HG03354 (cell line): ENCODE data around the gene RIMS3.

Experiments used
- ATAC-seq: cut with Tn5 transposase; IDR thresholded peaks from one replicate; pipeline ENCODE4 v1.9.1; 2021; ENCODE audit warnings: mild to moderate bottlenecking; ENCODE audit not compliant: unreplicated experiment, poor library complexity, severe bottlenecking

Gene RIMS3

DNA sequence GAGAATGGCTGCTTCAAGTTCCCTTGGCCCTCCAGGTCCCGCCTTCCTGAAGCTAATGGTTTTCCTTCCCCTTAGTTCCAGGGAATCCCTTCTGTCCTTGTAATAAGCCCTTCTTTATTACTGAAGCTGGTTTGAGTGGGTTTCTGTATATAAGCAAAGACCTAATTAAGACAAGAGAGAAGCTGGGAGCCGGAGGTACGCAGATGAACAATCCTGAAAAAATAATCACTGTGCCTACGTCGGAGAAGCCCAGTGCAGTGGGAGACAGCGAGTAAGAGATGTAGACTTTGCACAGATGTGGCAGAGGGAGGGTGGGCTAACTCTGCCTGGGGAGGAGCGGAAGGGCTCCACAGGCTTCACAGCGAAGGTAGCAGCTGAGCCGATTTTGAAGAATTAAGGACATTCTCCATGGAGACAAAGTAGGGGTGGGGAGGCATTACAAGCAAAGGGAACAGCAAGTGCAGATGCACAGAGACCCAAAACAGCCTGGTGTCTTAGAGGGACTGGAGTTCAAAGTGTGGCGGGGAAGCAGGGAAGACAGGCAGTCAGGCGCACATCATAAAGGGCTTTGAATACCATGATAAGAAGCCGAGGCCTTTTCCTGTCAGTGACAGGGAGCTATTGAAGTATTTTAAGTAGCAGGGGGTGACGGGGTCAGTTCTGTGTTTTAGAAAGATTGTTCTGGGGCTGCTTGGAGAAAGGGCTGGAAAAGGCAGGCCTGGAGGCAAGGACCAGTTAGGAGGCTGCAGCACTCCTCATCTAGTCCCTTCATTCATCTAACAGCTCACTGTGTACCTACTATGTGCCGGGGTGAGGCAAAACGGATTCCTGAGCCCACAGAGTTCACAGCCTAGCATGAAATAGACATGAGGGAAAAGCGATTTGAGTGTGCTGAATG lies 6.5 kb downstream of the RIMS3 start:
- ATAC-seq, result no peak

DNA sequence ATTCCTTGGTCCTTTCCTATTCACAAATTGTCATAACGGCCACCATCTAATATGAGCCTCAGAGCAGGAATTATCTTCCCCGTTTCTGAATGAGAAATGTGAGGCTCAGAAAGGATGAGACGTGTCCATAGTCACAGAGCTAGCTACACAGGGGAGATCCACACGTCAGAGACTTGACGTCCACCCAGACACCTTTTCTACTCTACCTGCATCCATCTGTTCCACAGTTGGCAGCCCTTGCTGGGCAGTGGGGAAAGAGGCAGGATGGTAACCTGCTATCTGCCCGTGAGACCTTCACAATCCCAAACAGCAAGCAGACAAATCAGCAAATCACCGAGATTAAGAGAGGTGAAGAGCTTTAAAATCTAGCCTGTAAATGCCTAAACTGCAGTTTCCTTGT lies 8.4 kb downstream of the RIMS3 start:
- ATAC-seq, result no peak

DNA sequence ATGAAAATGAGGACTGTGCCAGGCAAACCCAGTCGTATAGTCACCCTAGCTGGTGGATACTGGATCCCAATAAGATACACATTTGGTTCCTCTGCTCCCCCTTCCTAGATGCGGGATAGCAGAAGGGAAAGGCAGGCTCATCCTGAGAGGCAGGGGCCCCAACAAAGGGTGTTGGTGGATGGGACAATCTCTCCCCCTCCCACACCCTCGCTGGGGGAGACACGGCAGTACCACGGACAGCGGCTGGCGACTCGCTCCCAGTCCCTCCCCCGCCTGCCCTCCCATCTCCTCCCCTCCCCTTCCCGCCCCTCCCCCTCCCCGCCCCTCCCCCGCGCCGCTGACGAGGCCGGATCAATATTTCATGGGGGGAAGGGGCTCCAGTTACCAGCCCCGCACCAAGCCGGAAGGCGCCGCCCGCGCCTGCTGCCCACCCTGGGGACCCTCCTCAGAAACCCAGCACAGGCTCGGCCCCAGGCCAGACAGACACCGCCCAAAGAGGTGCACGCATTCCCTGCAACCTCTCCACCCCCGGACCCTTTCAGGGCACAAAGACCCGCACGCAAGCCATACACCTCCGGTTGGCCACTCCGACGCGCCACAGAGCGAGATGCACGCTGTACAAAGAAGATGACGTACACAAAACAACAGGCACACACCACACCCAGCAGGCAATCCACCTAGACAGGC lies 11.5 kb downstream of the RIMS3 start:
- ATAC-seq, result no peak

DNA sequence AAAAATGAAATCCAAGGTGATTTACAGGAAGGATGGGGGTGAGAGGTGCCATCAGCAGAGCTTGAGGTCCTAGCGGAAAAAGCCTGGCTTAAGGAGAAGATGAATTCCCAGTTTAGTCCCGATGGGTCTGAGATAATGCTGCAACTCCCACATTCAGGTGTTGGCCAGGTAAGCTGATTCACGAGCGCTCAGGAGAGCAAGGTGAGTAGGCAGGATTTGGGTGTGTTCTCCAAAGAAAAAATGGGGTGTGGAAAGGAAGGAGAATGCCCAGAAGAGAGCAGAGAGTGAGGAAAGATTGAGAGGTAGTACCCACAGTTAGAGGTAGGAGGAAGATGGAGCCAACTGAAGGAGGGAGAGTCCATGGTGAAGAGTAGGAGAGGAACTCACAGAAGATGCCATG lies 12.5 kb downstream of the RIMS3 start:
- no peak for ATAC-seq

DNA sequence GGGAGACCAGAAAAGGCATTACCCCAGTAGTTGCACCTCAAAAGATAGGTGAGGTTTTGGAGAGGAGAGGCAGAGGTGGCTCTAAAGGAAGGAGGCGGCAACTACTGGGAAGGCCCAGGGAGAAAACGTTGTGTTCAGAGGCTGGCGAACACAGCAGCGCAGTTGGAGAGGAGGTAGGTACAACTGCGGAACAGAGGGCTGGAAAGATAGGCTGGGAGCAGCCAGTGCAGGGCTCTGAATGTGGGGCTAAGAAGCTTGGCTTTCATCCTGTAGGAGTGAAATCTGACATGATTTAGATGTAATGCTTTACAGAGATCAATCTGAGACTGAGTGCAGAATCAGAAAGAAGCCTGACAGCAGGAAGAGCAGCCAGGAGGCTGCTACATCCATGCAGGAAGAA lies 13.0 kb downstream of the RIMS3 start:
- ATAC-seq, result no peak

DNA sequence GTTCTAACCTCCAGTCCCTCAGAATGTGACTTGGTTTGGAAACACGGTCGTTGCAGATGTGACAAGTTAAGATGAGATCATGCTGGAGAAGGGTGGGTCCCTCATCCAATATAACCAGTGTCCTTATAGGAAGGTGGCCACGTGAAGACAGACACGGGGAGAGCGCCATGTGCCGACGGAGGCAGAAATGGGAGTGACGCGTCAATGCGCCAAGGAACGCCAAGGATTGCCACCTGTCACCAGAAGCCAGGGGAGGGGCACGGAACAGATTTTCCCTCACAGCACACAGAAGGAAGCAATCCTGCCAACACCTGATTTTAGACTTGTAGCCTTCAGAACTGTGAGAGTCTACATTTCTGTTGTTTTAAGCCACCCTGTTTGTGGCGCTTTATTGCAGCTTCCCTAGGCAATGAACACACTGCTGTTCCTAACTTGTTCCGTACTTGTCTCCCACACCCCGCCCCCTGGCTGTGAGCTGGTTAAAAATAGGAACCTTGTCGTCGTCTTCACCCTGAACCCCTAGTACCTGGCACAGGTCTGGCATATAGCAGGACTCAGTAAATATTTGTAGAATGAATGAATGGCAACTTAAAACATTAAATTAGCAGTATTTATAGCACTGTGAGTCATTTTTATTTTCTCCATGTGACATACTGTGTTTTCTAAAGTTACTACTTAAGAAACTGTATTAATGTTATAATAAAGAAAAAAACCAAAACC lies 14.2 kb downstream of the RIMS3 start:
- no peak for ATAC-seq

DNA sequence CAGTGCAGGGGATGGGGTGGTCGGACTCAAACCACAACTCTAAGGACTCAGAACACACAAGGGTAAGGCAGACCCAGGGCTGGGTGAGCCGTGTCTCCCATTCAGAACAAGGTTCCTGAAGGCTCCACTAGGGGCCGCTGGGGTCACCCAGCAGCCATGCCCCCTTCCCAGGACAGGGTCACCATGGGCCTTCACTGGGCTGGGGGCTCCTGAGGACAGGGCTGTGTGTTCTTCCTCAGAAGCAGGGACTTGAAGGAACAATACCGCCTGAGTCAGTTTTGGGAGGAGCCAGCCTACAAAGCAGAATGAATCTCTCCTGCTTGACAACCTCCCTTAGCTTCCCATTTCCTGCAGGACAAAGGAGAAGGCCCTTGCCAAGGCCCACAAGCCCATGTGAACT lies 15.4 kb downstream of the RIMS3 start:
- no peak for ATAC-seq

DNA sequence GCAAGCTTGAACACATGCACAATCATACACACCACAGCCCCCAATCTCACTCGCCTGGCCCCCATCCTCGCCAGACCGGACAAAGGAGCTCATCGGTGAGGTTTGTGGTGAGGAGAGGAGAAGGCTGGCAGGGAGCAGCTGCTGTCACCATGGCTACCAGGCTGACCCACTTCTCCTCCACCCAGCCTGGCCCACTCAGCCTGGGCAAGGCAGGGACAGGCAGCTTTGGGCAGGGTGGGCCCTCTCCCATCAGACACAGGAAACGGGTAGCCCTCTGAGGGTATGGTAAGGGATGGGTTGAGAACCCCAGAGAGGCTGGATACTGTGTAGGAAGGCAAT lies 15.9 kb downstream of the RIMS3 start:
- ATAC-seq, result no peak

DNA sequence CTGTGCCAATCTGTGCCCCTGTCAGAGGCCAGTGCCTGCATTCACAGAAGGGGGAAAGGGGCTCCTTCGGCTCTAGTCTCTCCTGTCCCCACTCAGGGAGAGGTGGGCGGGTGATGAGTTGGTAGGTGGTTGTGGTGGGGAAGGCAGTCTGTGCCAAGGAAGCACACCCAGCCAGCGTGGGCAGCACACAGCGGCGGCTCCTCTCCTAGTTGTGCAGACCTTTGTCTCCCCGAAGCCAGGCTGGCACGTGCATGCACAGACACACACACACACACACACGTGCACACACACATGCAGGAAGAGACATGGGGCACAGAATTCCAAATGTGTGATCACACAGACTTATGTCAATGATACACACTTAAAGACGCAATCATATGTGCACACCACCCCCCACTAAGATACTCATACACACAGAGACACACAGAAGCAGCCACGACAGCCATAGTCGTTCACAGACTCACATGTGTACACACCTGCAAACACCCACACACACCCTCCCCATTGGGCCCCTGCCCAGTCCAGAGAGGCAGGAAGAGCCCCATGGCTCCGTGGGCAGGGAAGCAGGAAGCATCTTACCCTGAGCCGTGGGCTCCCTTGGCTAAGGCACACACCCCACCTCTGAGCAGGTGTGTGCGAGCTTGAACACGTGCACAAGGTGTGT lies 16.4 kb downstream of the RIMS3 start:
- no peak for ATAC-seq

DNA sequence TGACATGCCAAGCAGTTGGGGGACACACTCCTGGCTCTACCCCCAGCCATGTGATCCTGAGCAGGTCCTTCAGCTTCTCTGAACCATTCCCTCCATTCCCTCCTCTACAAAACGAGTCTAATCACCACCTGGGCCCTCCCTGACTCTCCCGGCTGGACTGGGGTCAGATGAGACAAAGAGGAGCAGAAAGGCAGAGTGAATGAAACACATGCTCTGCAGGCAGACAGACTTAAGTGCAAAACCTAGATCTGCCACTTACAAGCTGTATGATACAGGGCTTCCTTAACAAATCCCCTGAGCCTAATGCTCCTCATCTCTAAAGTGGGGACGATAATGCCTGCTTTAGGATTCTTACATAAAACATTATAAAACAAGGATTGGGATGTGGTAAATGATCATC lies 17.3 kb downstream of the RIMS3 start:
- no peak for ATAC-seq

DNA sequence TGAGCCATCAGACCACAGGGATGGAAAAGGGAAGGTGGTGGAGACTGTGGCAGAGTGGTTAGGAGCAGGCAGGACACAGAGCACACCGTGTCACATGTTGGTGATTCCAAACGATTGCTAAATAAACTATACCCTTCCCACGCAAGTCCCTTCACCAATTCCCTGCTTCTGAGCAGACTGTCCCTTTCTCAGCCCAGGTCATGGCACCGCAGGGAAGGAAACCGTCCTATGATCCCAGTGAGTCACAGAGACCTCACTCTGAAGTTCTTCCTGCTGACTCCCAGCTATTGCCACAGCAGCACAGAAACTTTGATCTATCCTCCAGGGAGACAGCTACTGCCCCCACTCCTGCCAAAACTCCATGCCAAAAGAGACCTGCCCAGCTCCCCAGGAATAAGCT lies 19.2 kb downstream of the RIMS3 start:
- no peak for ATAC-seq

DNA sequence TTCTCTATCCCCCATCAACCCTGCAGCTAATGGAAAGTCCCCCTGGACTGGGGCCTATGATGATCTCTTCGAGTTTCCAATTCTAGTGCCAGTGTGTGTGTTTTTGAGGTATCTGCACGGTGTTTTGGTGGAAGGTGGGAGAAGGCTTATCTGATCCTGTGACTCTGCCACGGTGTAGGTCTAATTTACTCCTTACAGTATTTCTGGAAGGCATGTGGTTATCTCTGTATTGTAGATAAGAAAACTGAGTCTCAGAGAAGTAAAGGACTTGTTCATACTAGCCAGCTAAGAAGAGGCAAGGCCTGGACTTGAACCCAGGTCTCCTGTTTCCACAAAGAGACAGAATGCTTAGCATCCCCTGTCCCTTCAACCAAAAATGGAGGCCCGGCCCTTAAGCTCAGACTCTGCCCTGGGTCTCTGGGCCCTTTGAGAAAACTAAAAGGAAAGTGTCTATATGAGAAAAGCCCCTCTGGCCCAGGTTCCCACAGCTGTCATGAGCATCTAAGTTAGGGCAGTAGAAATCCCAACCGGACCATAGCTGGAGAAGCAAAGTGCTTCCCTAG lies 20.3 kb downstream of the RIMS3 start:
- ATAC-seq, result no peak

DNA sequence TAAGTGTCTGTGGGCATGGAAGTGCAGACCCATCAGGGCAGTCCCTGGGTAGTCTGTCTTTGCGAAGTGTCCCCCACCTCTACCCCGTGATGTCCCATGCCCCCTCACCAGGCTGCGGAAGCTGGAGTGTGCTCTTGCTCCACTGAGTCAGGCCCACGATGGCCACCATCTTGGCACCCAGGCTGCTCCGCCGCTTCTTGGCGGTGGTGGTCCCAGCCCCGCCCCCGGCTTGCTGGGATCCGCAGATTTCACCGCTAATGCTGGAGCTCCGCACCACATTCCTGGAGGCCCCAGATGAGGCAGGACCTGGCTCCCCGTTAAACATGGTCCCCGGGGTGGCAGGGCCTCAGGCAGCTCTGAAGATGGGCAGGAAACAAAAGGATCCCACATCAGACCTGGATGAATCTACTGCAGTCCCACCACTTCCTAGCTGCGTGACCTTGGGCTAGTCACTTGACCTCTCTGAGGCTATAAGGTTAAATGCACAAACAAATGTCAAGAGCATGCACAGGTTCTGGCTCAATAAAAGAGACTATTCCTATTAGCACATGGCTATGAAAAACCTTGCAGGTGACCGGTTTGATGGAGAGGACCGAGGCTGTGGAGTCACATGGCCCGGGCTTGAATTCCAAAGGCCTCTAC lies 23.8 kb downstream of the RIMS3 start:
- ATAC-seq, result no peak

DNA sequence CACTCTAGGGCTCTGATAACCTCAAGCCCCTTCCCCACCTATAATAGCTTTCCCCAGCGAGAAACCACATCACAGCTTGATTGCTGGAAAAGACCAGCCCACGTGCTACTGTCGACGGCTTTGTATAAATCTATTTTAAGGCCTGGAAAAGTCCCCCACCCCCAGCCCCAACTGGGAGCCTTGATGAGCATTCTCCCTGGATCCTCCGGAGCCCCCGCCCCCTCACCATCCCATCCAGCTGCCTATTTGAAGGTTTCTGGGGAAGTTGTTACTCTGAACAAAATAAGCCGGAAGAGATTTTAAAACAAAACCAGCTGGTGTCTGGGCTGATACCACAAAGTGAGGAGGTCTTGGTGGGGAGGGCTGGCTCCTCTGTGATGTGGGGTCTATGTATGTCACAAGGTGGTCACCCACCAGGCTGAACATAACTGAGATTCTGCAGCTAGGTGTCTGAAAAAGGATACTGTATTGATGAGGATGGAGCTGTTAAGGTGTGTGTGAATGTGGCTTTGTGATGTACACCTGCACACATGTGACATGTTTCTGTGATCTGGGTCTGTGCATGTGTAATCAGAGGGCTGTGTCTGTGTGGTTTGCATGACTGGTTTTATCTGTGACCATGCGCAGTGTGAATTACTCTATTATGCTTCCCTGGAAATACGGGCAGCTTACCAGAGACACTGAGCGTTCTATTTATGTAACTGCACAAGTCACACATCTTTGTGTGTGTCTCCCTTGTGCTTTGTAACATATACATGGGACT lies 25.0 kb downstream of the RIMS3 start:
- no peak for ATAC-seq

DNA sequence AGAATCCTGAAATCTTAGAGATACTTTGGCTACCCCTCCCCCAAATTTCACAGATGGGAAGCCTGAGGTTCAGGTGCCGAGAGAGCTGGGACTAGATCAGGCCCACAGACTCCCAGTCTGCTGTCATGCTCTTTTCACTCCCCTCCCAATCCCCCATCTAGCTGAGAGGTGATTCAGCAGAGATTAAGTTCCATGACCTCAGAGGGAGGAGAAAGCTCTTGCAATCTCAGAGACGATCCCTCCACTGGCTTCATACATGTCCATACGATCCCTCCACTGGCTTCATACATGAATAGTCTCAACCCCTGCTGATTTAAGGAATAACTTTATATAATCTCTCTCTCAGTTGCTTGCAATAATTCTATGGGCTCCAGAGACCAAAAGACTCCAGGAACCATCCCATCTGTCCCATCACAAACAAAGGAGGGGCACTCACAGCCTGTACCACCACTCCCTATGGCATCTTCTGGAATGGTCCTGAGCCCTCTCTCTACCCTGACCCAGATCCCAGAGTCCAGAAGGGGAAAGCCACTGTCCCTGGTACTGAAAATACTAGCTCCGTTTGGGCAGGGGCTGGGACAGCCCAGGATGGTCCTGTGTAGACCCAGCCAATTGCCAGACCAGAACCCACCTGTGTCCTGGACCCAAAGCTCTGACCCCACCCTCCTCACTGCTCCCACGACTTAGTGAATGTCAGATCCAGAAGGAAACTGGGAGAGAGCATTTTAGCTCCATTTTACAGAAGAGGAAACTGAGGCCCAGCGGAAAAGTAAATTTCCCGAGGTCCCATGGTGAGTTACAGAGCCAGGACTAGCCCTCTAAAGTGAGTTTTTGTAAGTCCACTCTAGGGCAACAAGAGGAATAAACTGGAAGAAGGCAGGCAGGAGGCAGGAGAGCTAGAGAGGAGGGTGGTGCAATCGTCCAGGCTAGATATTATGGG lies 27.1 kb downstream of the RIMS3 start:
- no peak for ATAC-seq

DNA sequence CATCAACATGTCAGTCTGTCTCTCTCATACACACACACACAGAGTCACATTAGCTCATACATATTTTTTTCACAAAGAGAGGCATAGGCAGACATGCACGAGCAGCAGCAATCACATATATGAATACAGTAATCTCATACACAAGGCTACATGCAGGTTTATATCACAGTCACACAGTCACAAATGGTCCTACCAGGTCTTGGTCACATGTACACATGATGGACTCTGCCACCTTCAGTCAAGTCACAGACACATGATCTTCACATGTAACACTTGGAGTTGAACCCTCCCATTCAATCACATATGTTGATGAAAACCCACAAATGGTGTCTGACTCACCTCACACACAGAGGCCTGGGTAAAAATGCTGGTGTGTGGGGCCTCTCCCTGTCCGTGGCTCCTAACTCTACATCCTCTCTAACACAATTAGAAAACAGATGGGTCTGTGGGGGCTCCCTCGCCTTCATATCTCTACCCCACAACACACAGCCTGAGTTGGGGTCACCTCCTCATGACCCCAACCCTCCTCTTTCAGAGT lies 27.9 kb downstream of the RIMS3 start:
- no peak for ATAC-seq

DNA sequence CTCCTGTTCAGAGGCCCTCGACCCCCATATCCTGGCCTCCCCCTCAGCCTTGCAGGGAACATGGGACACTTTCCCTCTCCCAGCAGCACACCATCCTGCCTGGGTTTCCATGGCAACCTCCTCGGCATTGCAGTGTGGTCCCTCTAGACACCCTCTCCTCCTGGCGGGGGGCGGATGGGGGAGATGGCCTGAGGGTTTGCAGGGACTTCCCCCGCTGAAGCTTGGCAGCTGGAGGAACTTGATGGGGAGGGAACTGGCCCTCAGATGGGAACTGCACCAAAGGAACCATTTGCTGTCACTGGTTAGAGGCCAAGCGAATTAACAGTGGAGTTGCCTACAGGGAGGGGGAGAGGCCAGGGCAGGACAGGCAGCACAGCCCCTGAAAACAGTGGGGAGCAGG lies 28.7 kb downstream of the RIMS3 start:
- ATAC-seq, result no peak
